NCI-H69 (cell line): ENCODE measurements around the gene KLHL4.
"Not testable (repeated sequence)": the region's sequence is repeated elsewhere in the genome, so short reads cannot be mapped to it uniquely, and the experiment has no call there.

Source experiments
- DNase-seq: peaks from one replicate; lab custom pipeline; 2025; lab: John Stamatoyannopoulos, UW

The KLHL4 gene

DNA sequence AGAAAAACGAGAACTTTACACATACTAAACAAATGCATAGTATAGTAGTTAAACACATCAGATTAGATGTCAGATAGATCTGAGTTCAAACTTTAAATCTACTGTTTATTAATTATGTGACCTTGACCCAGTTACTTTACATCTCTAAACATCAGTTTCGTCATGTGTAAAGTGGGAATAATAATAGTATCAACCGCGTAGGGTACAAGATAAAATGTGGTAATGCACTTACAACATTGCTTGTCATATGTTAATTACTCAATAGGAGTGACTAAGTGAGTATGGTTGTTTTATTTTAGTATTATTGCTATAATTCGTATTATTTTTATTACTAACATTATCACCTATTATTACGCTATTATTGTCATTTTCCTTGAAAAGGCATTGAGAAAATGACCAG lies 144.2 kb downstream of the KLHL4 start:
- DNase-seq: no peak

DNA sequence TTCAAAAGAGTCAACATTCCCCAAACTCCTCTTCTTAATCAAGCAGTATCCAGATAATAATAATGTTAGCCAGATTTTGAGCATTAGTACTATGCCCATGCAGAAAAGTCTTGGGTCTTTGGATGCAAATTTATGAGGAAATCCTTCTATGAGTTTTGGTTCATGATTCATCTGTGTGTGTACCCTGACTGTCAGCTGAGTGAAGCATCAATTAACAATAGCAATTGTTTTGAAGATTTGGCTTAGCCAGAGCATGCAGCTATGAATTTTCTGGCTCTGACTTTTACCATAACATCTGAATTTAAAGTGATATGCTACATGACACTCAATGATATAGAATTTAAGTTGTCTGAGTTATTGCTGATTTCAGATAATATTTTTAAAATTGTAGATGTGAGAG lies 145.8 kb downstream of the KLHL4 start:
- no peak for DNase-seq

DNA sequence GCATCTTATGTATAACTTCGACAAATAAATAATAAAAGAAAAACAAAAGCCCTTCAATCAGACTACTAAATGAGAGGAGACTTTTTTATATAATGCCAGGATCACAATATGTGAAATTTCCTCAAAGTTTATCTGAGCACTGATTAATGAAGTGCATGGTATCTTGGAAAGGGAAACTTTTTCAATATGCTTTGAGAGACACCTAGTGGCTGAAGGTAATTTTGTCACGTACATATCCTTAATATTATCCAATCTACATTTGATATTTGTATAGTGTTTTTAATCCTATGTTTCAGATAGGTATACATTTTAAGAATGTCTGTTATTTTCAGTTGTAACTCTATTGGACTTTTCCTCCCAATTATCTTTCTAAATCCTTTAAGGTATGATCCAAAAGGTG lies 146.8 kb downstream of the KLHL4 start:
- DNase-seq: no peak

DNA sequence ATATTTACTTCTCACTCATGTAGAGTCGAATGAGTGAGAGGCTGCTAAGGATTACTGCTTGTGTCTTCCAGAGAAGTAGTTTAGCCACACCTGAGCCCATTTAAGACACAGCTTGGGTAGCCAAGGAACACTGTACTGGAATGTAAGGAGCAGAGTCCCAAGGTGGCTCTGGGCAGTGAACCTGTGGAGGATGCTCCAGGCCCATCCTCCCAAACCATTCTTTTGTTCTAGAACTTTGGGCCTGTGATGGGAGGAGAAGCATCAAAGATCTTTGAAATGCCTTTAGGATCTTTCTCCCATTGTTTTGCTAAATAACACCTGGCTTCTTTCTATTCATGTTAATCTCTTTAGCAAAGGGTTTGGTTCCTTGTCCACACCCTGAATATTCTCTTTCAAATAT lies 162.2 kb downstream of the KLHL4 start:
- DNase-seq: no peak

DNA sequence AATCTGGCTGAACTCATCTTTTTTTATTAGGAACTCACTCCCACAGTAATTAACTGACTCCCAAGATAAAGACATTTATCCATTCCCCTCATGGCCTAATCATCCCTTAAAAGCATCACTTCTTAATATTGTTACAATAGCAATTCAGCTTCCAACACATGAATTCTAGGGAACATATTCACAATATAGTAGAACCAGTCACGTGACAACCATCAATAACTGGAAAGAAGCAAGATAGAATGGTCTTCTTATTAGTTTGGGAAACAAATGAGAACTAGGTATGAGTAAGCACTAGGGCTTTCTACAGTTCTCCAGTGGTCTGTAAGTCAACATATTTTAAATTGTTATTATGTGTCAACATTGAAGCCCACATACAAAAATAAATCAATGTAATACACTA lies 170.1 kb downstream of the KLHL4 start:
- DNase-seq: no peak

DNA sequence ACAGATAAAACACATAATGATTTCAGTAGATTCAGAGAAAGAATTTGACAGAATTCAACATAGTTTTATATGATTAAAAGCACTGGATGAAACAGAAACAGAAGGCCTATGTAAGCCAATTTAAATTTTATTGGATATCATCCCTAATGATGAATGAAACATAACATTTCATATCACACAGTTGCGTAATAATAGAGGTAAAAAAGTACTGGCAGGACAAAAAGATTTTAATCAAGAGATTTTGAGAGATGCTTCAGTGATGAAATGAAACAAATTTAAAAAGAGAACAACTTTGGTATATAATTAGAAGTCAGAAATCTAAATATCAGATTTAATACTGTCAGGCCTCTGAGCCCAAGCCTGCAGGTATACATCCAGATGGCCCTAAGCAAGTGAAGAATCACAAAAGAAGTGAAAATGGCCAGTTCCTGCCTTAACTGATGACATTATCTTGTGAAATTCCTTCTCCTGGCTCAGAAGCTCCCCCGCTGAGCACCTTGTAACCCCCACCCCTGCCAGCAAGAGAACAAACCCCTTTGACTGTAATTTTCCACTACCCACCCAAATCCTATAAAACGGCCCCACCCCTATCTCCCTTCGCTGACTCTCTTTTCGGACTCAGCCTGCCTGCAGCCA lies 170.6 kb downstream of the KLHL4 start:
- not testable (repeated sequence) for DNase-seq

DNA sequence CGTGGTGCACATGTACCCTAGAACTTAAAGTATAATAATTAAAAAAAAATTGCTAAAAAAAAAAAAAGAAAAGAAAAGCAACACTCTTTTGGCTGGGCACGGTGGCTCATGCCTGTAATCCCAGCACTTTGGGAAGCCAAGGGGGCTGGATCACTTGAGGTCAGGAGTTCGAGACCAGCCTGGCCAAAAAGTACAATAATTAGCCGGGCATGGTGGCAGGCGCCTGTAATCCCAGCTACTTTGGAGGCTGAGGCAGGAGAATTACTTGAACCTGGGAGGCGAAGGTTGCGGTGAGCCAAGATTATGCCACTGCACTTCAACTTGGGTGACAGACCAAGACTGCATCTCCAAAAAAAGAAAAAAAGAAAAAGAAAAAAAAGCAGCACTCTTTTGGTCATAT lies 171.6 kb downstream of the KLHL4 start:
- not testable (repeated sequence) for DNase-seq

DNA sequence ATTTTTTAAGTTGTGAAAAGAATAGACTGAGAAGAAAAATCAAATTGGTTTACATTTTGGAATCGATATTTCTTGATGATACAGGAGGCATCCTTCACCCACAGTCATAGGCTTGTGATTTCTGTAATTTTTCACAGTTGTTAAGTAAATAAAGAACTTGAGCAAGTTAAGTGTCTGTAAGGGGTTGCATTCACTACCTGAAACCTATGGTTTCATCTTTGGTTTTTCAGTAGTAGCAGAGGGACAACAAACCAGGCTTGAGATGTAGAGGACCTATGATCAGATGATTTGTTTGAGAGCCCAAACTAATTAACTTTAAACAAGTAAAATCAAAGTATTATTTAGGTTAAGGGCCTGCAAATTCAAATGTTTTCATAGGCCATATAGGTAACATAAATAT lies 175.6 kb downstream of the KLHL4 start:
- DNase-seq: no peak

DNA sequence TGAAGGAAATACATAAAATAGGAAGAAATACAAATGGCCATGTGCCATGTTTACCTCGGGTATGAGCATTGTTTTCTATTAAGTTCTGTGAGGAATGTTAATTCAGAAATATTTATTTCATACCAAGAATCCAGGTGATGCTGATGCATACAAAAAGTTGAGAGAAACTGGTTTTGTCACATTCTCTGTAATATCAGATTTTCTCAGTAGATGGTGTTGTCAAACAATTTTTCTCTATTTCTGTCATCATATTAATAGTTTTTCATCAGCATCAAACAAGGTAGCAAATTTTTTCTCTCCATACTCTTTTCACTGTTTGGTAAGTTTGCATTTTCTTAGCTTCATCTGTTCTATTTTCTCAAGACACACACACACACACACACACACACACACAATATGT lies 179.8 kb downstream of the KLHL4 start:
- no peak for DNase-seq

DNA sequence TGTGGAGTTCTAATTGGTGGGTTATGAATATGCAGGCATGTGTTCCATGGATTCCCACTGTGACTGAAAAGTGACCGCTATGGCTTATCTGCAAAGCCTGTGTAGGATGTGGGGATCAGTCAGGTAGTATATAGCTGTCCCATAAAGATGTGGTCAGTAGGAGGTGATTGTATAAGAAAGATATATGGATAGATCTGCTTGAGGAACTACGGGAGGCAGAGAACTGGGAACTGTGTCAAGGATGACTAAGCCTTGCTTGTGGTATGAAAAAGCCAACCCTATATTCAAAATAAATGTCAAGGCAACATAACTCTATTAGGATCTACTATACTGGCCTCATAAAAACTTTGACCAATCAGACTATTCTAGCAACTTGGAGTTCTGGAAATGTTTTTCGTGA lies 185.2 kb downstream of the KLHL4 start:
- DNase-seq: no peak

DNA sequence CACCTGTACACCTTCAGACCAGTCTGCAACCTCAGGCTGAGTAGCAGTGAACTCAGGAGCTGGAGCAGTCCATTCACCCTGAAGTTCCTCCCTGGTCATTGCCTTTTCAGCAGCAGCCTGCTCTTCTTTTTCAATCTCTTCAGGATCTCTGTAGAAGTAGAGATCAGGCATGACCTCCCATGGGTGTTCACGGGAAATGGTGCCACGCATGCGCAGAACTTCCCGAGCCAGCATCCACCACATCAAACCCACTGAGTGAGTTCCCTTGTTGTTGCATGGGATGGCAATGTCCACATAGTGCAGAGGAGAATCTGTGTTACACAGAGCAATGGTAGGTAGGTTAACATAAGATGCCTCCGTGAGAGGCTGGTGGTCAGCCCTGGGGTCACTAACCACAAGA lies 185.9 kb downstream of the KLHL4 start:
- not testable (repeated sequence) for DNase-seq

DNA sequence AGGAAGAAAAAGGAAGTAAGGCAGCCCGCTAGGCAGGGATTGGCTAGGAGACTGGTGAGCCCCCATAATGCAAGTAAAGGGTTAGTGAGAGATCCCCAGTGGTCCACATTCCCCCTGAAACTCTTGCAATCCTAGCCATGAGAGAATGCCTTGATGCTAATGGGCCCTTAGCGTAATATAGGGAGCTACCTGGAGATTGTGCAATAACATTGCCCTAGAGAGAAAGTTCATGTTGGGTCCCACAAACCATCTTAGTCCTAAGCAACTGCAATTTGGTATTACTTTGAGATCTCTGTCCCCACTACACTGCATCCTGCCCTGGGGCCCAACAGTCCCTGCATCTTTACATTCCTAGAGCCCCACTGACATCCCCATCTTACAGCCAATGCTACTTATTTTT lies 188.5 kb downstream of the KLHL4 start:
- no peak for DNase-seq

DNA sequence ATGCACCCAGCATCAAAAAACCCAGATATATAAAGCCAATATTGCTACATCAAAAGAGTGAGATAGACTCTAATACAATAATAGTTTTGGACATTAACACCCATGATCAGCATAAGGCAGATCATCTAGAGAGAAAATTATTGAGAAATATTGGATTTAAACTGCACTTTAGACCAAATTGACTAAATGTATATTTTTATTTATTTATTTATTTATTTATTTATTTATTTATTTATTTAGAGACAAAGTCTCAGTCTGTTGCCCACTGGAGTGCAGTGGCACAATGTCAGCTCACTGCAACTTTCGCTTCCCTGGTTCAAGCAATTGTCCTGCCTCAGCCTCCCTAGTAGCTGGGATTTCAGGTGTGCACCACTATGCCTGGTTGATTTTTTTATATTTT lies 193.0 kb downstream of the KLHL4 start:
- DNase-seq: no peak
